ENCODE data around the gene MEIKIN. TPM values are rescaled to one million over a fixed set of nuclear protein-coding genes. Genes with fewer than 3 reads are reported as not detected.

MEIKIN gene
- total and polyA plus RNA-seq, 2 donors (not counting 1 experiment from before 2014, with no cell fraction given): not detected

- peak overlapping the region in 1 of 4 experiments; percentile 2 for H3K4me3 ChIP-seq (replicated peaks in 1 of 4; ENCODE audit: control extremely low read depth in 1 of 4, insufficient read depth in 1 of 4, low read depth in 3 of 4, low read length in 4 of 4)
- H3K4me2 ChIP-seq (ENCODE audit: extremely low read depth, insufficient read depth, low read length): peak overlapping the region; percentile 44
- H4K20me1 ChIP-seq (ENCODE audit: control insufficient read depth, extremely low read depth, insufficient read depth, low read length): peaks cover 24% of the 10 kb centered on the region
- H3K79me2 ChIP-seq (ENCODE audit: control insufficient read depth, insufficient read depth, low read length): peaks cover 86% of the 10 kb centered on the region
- no peaks in the 10 kb centered on the region for H3K9me3 ChIP-seq (ENCODE audit: control insufficient read depth, insufficient read depth, low read depth, low read length)
- H3K4me1 ChIP-seq (ENCODE audit: control insufficient read depth, extremely low read depth, insufficient read depth, low read length): peaks cover 2% of the 10 kb centered on the region
- no peak overlapping the region for H2AFZ ChIP-seq (ENCODE audit: low read length)
- no peak overlapping the region for H3K9ac ChIP-seq (ENCODE audit: insufficient read depth, low read length)
- no peaks in the 10 kb centered on the region for H3K36me3 ChIP-seq (ENCODE audit: control insufficient read depth, insufficient read depth, low read length)
- H3K27ac ChIP-seq (ENCODE audit: insufficient read depth, low read length): no peak overlapping the region
- TF ChIP-seq CTCF (conservative IDR thresholded peaks at IDR 0.05 in 1 of 2, IDR thresholded peaks at IDR 0.05 in 1 of 2; ENCODE audit: low read depth in 1 of 2, low read length in 2 of 2): no peak
- no peak for TF ChIP-seq EZH2 (IDR thresholded peaks at IDR 0.05; ENCODE audit: low read length, missing control alignments)
- no peaks in the 10 kb centered on the region for H3K27me3 ChIP-seq (ENCODE audit: control insufficient read depth, insufficient read depth, low read length)
- peak in 1 of 2 donors; percentile 64 for DNase-seq (ENCODE audit: low read depth in 2 of 2)
Measured at GRCh38 chr5:131776450-131776849, 169.0 kb downstream of the MEIKIN start.

GRCh38 chr5:131774652-131775367 is 170.7 kb downstream of the MEIKIN start:
- Histone ChIP-seq H3K4me2 (ENCODE audit: extremely low read depth, insufficient read depth, low read length) (no peak overlapping the region), H3K9me3 (ENCODE audit: control insufficient read depth, insufficient read depth, low read depth, low read length) (no peaks in the 10 kb centered on the region), H3K36me3 (ENCODE audit: control insufficient read depth, insufficient read depth, low read length) (no peaks in the 10 kb centered on the region), H3K4me3 (replicated peaks in 1 of 4; ENCODE audit: control extremely low read depth in 1 of 4, insufficient read depth in 1 of 4, low read depth in 3 of 4, low read length in 4 of 4) (no peak overlapping the region), H4K20me1 (ENCODE audit: control insufficient read depth, extremely low read depth, insufficient read depth, low read length) (peaks cover 27% of the 10 kb centered on the region), H3K27ac (ENCODE audit: insufficient read depth, low read length) (no peak overlapping the region), H3K79me2 (ENCODE audit: control insufficient read depth, insufficient read depth, low read length) (peaks cover 87% of the 10 kb centered on the region), H3K4me1 (ENCODE audit: control insufficient read depth, extremely low read depth, insufficient read depth, low read length) (peaks cover 2% of the 10 kb centered on the region), H3K27me3 (ENCODE audit: control insufficient read depth, insufficient read depth, low read length) (no peaks in the 10 kb centered on the region), H2AFZ (ENCODE audit: low read length) (no peak overlapping the region), H3K9ac (ENCODE audit: insufficient read depth, low read length) (no peak overlapping the region)
- no peak for TF ChIP-seq EZH2 (IDR thresholded peaks at IDR 0.05; ENCODE audit: low read length, missing control alignments)
- no peak for TF ChIP-seq CTCF (conservative IDR thresholded peaks at IDR 0.05 in 1 of 2, IDR thresholded peaks at IDR 0.05 in 1 of 2; ENCODE audit: low read depth in 1 of 2, low read length in 2 of 2)
- DNase-seq (ENCODE audit: low read depth in 2 of 2): no peak

- no peak overlapping the region for H3K4me3 ChIP-seq (replicated peaks in 1 of 4; ENCODE audit: control extremely low read depth in 1 of 4, insufficient read depth in 1 of 4, low read depth in 3 of 4, low read length in 4 of 4)
- H3K79me2 ChIP-seq (ENCODE audit: control insufficient read depth, insufficient read depth, low read length): peaks cover 90% of the 10 kb centered on the region
- no peak overlapping the region for H3K9ac ChIP-seq (ENCODE audit: insufficient read depth, low read length)
- H3K9me3 ChIP-seq (ENCODE audit: control insufficient read depth, insufficient read depth, low read depth, low read length): no peaks in the 10 kb centered on the region
- no peaks in the 10 kb centered on the region for H3K27me3 ChIP-seq (ENCODE audit: control insufficient read depth, insufficient read depth, low read length)
- H3K36me3 ChIP-seq (ENCODE audit: control insufficient read depth, insufficient read depth, low read length): no peaks in the 10 kb centered on the region
- no peak overlapping the region for H2AFZ ChIP-seq (ENCODE audit: low read length)
- H3K4me1 ChIP-seq (ENCODE audit: control insufficient read depth, extremely low read depth, insufficient read depth, low read length): peaks cover 2% of the 10 kb centered on the region
- H4K20me1 ChIP-seq (ENCODE audit: control insufficient read depth, extremely low read depth, insufficient read depth, low read length): peaks cover 30% of the 10 kb centered on the region
- no peak for DNase-seq (ENCODE audit: low read depth in 2 of 2)
- H3K4me2 ChIP-seq (ENCODE audit: extremely low read depth, insufficient read depth, low read length): no peak overlapping the region
- H3K27ac ChIP-seq (ENCODE audit: insufficient read depth, low read length): no peak overlapping the region
- no peak for TF ChIP-seq EZH2 (IDR thresholded peaks at IDR 0.05; ENCODE audit: low read length, missing control alignments)
- no peak for TF ChIP-seq CTCF (conservative IDR thresholded peaks at IDR 0.05 in 1 of 2, IDR thresholded peaks at IDR 0.05 in 1 of 2; ENCODE audit: low read depth in 1 of 2, low read length in 2 of 2)
Measured at GRCh38 chr5:131773805-131774204, 171.7 kb downstream of the MEIKIN start.

Measured in fibroblast of lung (primary cell).